Ascending aorta (tissue), 2 donors: Measurements from ENCODE around the gene KCP. TPM values are rescaled to one million over a fixed set of nuclear protein-coding genes. Genes with fewer than 3 reads are reported as not detected.

Experiments
- DNase-seq, 2 donors: peaks; one replicate each; pipeline ENCODE4 v3.0.0-alpha.2; 2019; ENCODE audit warnings: low spot score in 2 of 2
- H3K27ac ChIP-seq, 2 donors: fragments of 200-600 bp; sonication (generic); one replicate each; pipeline ENCODE4 v1.5.1; 2016 to 2017; ENCODE audit warnings: mild to moderate bottlenecking in 1 of 2
- H3K27me3 ChIP-seq: fragments of 200-600 bp; sonication (generic); one replicate; pipeline ENCODE4 v1.5.1; 2017
- H3K36me3 ChIP-seq, 2 donors: fragments of 200-600 bp; sonication (generic); one replicate each; pipeline ENCODE4 v1.5.1; 2016
- H3K4me1 ChIP-seq, 2 donors: fragments of 200-600 bp; sonication (generic); one replicate each; pipeline ENCODE4 v1.5.1; 2016 to 2017; ENCODE audit warnings: mild to moderate bottlenecking in 1 of 2
- H3K4me3 ChIP-seq, 2 donors: fragments of 200-600 bp; sonication (generic); one replicate each; pipeline ENCODE4 v1.5.1; 2016 to 2017; ENCODE audit warnings: mild to moderate bottlenecking in 1 of 2
- H3K9me3 ChIP-seq, 2 donors: fragments of 200-600 bp; sonication (generic); one replicate each; pipeline ENCODE4 v1.5.1; 2016
- CTCF ChIP-seq, 3 experiments: fragments of 200-600 bp in 2 of 3; fragments of 450-650 bp in 1 of 3; sonication (generic) in 2 of 3; IDR thresholded peaks; one replicate each; pipeline ENCODE4 v1.5.1; 2016 to 2019; ENCODE audit warnings: antibody characterized with exemption in 3 of 3, mild to moderate bottlenecking in 1 of 3, moderate library complexity in 1 of 3
- intact Hi-C: fragments of 100-400 bp; cut with DNase I; formaldehyde crosslinking; loops from one replicate; pipeline ENCODE4 v1.15.1; 2023
- total RNA-seq: library from RNA; depleted of rRNA; stranded (reverse); fragments of >200 nt; gene quantifications from one replicate; pipeline ENCODE4 v1.1.0, GENCODE V29; 2016

KCP gene
- total RNA-seq, 1 donor from 2014 or later = 1.2 TPM

- Histone ChIP-seq H3K27ac (peak overlapping the region; percentile 92 to 95), H3K36me3 (peaks cover 11 to 15% of the 10 kb centered on the region in 2 donors), H3K4me1 (peaks cover 9 to 44% of the 10 kb centered on the region in 2 donors), H3K27me3 (no peaks in the 10 kb centered on the region), H3K9me3 (no peaks in the 10 kb centered on the region), H3K4me3 (peak overlapping the region; percentile 71 to 88)
- no peak for TF ChIP-seq CTCF (IDR thresholded peaks at IDR 0.05)
- intact Hi-C loops = loop anchor here (5.0 kb wide), 2 partner anchors 76 to 994 kb away; no protein-coding TSS in a partner anchor
- no peak for DNase-seq
Measured at GRCh38 chr7:128832880-128833147, 77.7 kb downstream of the KCP start.

GRCh38 chr7:128831994-128832879 is 78.3 kb downstream of the KCP start:
- Histone ChIP-seq H3K27ac (peak overlapping the region; percentile 92 to 95), H3K4me3 (peak overlapping the region; percentile 71 to 88), H3K9me3 (no peaks in the 10 kb centered on the region), H3K36me3 (peaks cover 5 to 9% of the 10 kb centered on the region in 2 donors), H3K4me1 (peaks cover 11 to 48% of the 10 kb centered on the region in 2 donors), H3K27me3 (no peaks in the 10 kb centered on the region)
- TF ChIP-seq CTCF (IDR thresholded peaks at IDR 0.05) = no peak
- intact Hi-C loops = loop anchor here (1.0 to 5.0 kb wide), 4 partner anchors 41 to 995 kb away; partner anchors contain the start of genes CALU and CCDC136
- DNase-seq = no peak

GRCh38 chr7:128831178-128831993 is 79.1 kb downstream of the KCP start:
- Histone ChIP-seq H3K4me3 (peak overlapping the region; percentile 71 to 88), H3K4me1 (peaks cover 11 to 46% of the 10 kb centered on the region in 2 donors), H3K36me3 (peaks cover 0 to under 1% of the 10 kb centered on the region in 2 donors), H3K9me3 (no peaks in the 10 kb centered on the region), H3K27ac (peak overlapping the region; percentile 92 to 95), H3K27me3 (no peaks in the 10 kb centered on the region)
- peak in 1 of 2 donors; percentile 80 for DNase-seq
- TF ChIP-seq CTCF (IDR thresholded peaks at IDR 0.05) = no peak
- intact Hi-C loops = loop anchor here (1.0 to 5.0 kb wide), 4 partner anchors 41 to 996 kb away; partner anchors contain the start of genes CALU and CCDC136

- DNase-seq = peak in 1 of 2 donors; percentile 82
- intact Hi-C loops = loop anchor here (1.0 to 5.0 kb wide), 4 partner anchors 40 to 997 kb away; partner anchors contain the start of genes CALU and CCDC136
Measured at GRCh38 chr7:128830231-128831177, 80.0 kb downstream of the KCP start, which contains the start of gene FLNC. TSS of gene FLNC (plus strand) at chr7:128830406. CDS start at chr7:128830638, 232 bp downstream.

More at GRCh38 chr7:128830231-128831177, 80.0 kb downstream of the KCP start, which contains the start of gene FLNC:
- H3K9me3 ChIP-seq = no peaks in the 10 kb centered on the region
- H3K4me1 ChIP-seq = peaks cover 11 to 37% of the 10 kb centered on the region in 2 donors
- peak within 1 kb of the TSS; percentile 92 to 95 for H3K27ac ChIP-seq
- peak within 1 kb of the TSS; percentile 71 to 88 for H3K4me3 ChIP-seq
- H3K36me3 ChIP-seq = no peaks in the 10 kb centered on the region
- TF ChIP-seq CTCF (IDR thresholded peaks at IDR 0.05) = no peak
- H3K27me3 ChIP-seq = no peaks in the 10 kb centered on the region
